Body of pancreas (tissue), 4 donors: ENCODE measurements around the gene RHEX.

Experiments used
- POLR2A ChIP-seq, 3 donors: fragments of 450-650 bp; IDR thresholded peaks; one replicate each; pipeline ENCODE4 v1.6.1; 2016; ENCODE audit warnings: antibody characterized with exemption in 3 of 3, mild to moderate bottlenecking in 2 of 3
- TF ChIP-seq, protein P1 (sequence below), 7 experiments: fragments of 450-650 bp in 4 of 7; fragments of 200-600 bp in 3 of 7; sonication (generic) in 3 of 7; IDR thresholded peaks; one replicate each; pipeline ENCODE4 v1.5.1; 2016 to 2019; ENCODE audit warnings: antibody characterized with exemption in 7 of 7

DNA sequence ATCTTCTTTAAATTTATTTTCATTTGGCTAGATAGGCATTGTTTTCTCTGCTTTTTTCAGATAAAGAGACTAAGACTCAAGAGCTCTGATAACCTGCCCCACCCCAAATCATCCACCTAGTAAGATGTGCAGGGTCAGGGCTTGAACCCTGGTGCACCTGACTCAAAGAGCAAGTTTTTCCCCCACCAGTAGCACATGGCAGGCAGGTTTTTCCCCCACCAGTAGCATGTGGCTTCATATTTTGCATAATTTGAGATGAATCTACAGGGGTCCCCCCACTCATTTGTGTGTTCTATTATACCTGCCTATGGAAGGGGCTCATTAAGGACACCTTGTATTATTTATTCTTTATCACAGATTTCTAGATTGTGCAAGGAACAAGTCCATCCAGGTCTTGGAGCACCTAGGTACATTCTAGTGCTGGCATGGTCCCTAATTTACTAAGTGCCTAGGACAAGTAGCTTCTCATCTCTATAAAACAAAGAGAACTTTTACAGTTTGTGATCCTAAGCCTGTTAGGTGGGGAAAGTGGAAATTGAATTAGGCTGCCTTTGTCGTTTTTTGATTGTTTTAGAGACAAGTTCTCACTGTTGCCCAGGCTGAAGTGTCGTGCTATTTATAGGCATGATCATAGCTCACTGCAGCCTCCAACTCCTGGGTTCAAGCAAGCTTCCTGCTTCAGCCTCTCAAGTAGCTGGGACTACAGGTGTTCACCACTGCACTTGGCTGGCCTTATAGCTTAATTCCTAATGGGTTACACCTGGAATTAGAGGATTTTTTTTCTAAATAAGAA lies 16.1 kb upstream of the RHEX start:
- TF ChIP-seq, protein P1, sequence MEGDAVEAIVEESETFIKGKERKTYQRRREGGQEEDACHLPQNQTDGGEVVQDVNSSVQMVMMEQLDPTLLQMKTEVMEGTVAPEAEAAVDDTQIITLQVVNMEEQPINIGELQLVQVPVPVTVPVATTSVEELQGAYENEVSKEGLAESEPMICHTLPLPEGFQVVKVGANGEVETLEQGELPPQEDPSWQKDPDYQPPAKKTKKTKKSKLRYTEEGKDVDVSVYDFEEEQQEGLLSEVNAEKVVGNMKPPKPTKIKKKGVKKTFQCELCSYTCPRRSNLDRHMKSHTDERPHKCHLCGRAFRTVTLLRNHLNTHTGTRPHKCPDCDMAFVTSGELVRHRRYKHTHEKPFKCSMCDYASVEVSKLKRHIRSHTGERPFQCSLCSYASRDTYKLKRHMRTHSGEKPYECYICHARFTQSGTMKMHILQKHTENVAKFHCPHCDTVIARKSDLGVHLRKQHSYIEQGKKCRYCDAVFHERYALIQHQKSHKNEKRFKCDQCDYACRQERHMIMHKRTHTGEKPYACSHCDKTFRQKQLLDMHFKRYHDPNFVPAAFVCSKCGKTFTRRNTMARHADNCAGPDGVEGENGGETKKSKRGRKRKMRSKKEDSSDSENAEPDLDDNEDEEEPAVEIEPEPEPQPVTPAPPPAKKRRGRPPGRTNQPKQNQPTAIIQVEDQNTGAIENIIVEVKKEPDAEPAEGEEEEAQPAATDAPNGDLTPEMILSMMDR (IDR thresholded peaks at IDR 0.05): no peak
- no peak for TF ChIP-seq POLR2A (IDR thresholded peaks at IDR 0.05)
